Measurements from ENCODE around the gene CSTPP1. TPM values are rescaled to one million over a fixed set of nuclear protein-coding genes. Genes with fewer than 3 reads are reported as not detected.

CSTPP1 gene
- total RNA-seq, 4 donors from 2014 or later: 4.3 to 8.1 (median 6.4) TPM

DNA sequence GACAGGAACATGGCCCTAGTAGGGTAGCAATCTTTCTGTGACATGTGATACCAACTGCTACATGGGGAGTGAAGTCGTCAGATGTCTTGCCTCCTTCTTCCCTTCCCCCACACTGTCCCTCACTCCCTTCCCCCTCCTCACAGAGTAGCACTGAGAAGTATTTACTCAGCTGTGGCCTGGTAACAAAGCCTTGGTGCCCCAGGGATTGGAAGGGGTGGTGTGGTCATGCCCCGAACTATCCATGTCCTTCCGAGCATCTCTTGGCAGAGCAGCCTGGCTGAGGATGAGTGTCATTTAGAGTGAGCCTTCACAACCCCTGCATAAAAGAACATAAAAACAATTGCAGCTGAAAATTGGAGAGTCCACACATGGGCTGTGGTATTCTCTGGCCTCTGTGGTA is 194.0 kb downstream of the CSTPP1 start:
- ATAC-seq (no peak), DNase-seq (no peak)
- no peaks in the 10 kb centered on the region for H3K4me1 ChIP-seq
- TF ChIP-seq, protein P1, sequence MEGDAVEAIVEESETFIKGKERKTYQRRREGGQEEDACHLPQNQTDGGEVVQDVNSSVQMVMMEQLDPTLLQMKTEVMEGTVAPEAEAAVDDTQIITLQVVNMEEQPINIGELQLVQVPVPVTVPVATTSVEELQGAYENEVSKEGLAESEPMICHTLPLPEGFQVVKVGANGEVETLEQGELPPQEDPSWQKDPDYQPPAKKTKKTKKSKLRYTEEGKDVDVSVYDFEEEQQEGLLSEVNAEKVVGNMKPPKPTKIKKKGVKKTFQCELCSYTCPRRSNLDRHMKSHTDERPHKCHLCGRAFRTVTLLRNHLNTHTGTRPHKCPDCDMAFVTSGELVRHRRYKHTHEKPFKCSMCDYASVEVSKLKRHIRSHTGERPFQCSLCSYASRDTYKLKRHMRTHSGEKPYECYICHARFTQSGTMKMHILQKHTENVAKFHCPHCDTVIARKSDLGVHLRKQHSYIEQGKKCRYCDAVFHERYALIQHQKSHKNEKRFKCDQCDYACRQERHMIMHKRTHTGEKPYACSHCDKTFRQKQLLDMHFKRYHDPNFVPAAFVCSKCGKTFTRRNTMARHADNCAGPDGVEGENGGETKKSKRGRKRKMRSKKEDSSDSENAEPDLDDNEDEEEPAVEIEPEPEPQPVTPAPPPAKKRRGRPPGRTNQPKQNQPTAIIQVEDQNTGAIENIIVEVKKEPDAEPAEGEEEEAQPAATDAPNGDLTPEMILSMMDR (IDR thresholded peaks at IDR 0.05 in 4 of 5, conservative IDR thresholded peaks at IDR 0.05 in 1 of 5): no peak
- no peak for TF ChIP-seq POLR2A (IDR thresholded peaks at IDR 0.05)
- no peaks in the 10 kb centered on the region for H3K27me3 ChIP-seq
- intact Hi-C loops (cut with DNase I; ENCODE audit: low total_unique reads) (no loop called here), in situ Hi-C loops (cut with MboI; ENCODE audit: low sequenced_read_pairs in 4 of 4) (no loop called here)
- H3K36me3 ChIP-seq: no peaks in the 10 kb centered on the region
- no peak overlapping the region for H3K27ac ChIP-seq
- no peak overlapping the region for H3K4me3 ChIP-seq
- no peaks in the 10 kb centered on the region for H3K9me3 ChIP-seq

DNA sequence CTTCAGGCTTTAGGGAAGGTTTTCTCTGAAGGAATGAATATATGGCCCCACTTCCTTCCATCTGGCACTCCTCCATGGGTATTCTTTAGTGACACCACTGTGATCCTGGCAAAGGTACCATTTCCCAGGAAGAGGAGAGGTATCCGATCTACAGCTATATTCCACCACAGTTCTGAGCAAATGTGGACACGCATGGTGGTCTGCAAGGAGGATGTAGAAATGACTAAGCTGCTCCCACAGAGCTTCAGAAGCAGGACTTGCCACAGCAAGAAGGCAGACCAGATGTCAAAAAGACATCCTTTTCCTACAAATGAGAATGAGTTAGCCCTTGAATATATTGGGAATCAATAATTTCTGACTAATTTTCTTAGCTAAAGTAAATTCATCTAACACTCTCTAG is 194.6 kb downstream of the CSTPP1 start:
- no peak for TF ChIP-seq POLR2A (IDR thresholded peaks at IDR 0.05)
- TF ChIP-seq, protein P1 (IDR thresholded peaks at IDR 0.05 in 4 of 5, conservative IDR thresholded peaks at IDR 0.05 in 1 of 5): no peak
- H3K9me3 ChIP-seq: no peaks in the 10 kb centered on the region
- H3K36me3 ChIP-seq: no peaks in the 10 kb centered on the region
- H3K4me1 ChIP-seq: no peaks in the 10 kb centered on the region
- no peak overlapping the region for H3K4me3 ChIP-seq
- no peaks in the 10 kb centered on the region for H3K27me3 ChIP-seq
- intact Hi-C loops (cut with DNase I; ENCODE audit: low total_unique reads): no loop called here
- DNase-seq (no peak), ATAC-seq (no peak)
- H3K27ac ChIP-seq: no peak overlapping the region
- in situ Hi-C loops (cut with MboI; ENCODE audit: low sequenced_read_pairs in 4 of 4): no loop called here

DNA sequence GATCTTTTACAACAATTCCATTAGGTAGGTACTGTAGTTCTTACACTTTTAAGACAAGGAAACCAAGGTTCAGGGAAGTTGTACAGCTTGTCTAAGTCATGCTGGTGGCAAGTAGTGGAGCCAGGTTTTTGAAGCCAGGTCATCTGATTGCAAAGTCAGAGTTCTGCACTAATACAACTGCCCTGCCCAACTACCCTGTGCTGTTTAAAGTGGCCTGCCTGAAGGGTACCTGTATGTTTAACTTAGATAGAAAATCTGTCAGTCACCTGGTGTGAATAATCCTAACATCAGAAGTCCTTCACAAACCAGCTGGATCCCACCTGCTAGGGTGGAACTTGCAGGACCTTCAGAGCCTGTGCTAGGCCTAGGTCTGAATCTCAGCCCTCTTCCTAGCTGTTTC is 195.9 kb downstream of the CSTPP1 start:
- no peaks in the 10 kb centered on the region for H3K27me3 ChIP-seq
- intact Hi-C loops (cut with DNase I; ENCODE audit: low total_unique reads): no loop called here
- no peaks in the 10 kb centered on the region for H3K9me3 ChIP-seq
- no peak for ATAC-seq
- TF ChIP-seq POLR2A (IDR thresholded peaks at IDR 0.05): no peak
- TF ChIP-seq, protein P1 (IDR thresholded peaks at IDR 0.05 in 4 of 5, conservative IDR thresholded peaks at IDR 0.05 in 1 of 5): no peak
- no peaks in the 10 kb centered on the region for H3K36me3 ChIP-seq
- DNase-seq: no peak
- H3K4me3 ChIP-seq: no peak overlapping the region
- in situ Hi-C loops (cut with MboI; ENCODE audit: low sequenced_read_pairs in 4 of 4): no loop called here
- H3K27ac ChIP-seq: no peak overlapping the region
- no peaks in the 10 kb centered on the region for H3K4me1 ChIP-seq

- no peaks in the 10 kb centered on the region for H3K36me3 ChIP-seq
- H3K9me3 ChIP-seq: no peaks in the 10 kb centered on the region
- no peaks in the 10 kb centered on the region for H3K27me3 ChIP-seq
- no peaks in the 10 kb centered on the region for H3K4me1 ChIP-seq
- DNase-seq (no peak), ATAC-seq (no peak)
- no peak for TF ChIP-seq POLR2A (IDR thresholded peaks at IDR 0.05)
- TF ChIP-seq, protein P1 (IDR thresholded peaks at IDR 0.05 in 4 of 5, conservative IDR thresholded peaks at IDR 0.05 in 1 of 5): no peak
- in situ Hi-C loops (cut with MboI; ENCODE audit: low sequenced_read_pairs in 4 of 4) (no loop called here), intact Hi-C loops (cut with DNase I; ENCODE audit: low total_unique reads) (no loop called here)
- no peak overlapping the region for H3K4me3 ChIP-seq
- H3K27ac ChIP-seq: no peak overlapping the region
Measured at GRCh38 chr11:47132981-47133380, 196.4 kb downstream of the CSTPP1 start.

DNA sequence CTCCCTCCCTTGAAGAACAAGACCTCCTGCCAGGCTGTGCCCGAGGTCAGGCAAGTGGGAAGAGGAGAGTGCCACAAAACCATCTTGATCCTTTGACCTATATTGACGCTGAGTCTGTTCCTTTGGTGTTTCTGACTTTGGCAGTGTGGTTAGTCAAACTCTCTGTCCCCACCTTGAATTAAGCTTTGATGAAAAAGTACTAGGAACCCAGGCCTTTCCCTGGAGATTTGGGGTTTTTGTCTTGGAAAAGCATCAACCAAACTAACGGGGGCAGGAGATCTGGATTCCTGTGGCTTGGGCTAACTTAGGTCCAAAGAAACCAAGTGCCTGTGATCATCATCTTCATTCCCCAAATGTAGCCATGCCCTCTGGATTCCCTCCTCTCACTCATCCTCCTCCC is 199.8 kb downstream of the CSTPP1 start:
- in situ Hi-C loops (cut with MboI; ENCODE audit: low sequenced_read_pairs in 4 of 4): no loop called here
- TF ChIP-seq, protein P1 (IDR thresholded peaks at IDR 0.05 in 4 of 5, conservative IDR thresholded peaks at IDR 0.05 in 1 of 5): no peak
- TF ChIP-seq POLR2A (IDR thresholded peaks at IDR 0.05): no peak
- Histone ChIP-seq H3K27ac (no peak overlapping the region), H3K27me3 (no peaks in the 10 kb centered on the region), H3K4me3 (no peak overlapping the region), H3K36me3 (no peaks in the 10 kb centered on the region), H3K4me1 (no peaks in the 10 kb centered on the region), H3K9me3 (no peaks in the 10 kb centered on the region)
- intact Hi-C loops (cut with DNase I; ENCODE audit: low total_unique reads): no loop called here
- ATAC-seq: no peak
- DNase-seq: no peak

Measured in gastrocnemius medialis (tissue), 4 donors.